Hepatic stellate cell (primary cell): ENCODE results near the gene PTPRN2.
"Not testable (repeated sequence)": the region's sequence is repeated elsewhere in the genome, so short reads cannot be mapped to it uniquely, and the experiment has no call there.

Experiments used
- DNase-seq: peaks from one replicate; pipeline ENCODE4 v3.0.0; 2011; ENCODE audit warnings: low spot score

The PTPRN2 gene

GRCh38 chr7:157714166-157715070 lies 873.2 kb downstream of the PTPRN2 start:
- DNase-seq: no peak

GRCh38 chr7:157713591-157713990 lies 874.0 kb downstream of the PTPRN2 start:
- no peak for DNase-seq

GRCh38 chr7:157712666-157713235 lies 874.9 kb downstream of the PTPRN2 start:
- DNase-seq: no peak

GRCh38 chr7:157711353-157711888 lies 876.2 kb downstream of the PTPRN2 start:
- DNase-seq: no peak

DNA sequence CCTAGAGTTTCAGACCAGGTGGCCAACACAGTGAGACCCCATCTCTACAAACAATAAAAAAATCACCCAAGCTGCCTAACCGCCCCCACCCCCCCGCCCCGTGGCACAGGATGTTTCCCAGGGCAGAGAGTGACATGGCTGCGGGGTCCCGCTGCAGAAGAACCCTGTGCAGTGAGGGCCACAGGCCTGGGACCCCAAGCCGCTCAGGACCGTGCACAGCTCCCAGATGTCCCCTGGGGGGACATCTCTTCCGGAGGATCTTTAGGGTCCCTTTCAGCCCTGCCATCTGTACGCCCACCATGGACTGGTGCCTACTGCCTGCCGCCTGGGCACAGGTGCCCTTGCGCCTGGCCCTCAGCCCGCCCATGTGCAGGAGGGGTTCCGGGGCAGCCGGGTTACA lies 877.2 kb downstream of the PTPRN2 start:
- DNase-seq: no peak

- no peak for DNase-seq
These were observed 877.9 kb downstream of the PTPRN2 start for GRCh38 chr7:157709531-157710251.

DNA sequence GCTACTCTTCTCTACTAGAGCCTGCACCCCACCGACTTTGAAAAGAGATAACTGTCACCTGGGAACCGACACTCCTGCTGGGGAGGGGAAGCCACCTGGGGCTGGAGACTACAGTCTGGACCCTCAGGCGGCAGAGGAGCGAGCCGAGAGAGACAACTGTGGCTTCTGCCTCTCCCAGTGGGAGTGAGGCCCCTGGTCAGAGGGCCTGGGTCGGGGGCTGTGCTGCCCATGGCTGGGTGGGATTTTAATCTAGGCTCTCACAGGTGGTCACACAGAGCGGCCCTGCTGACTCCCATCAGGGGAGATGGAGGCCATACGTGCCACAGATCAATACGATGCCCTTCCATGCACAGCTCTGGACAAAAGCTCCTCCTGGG lies 878.7 kb downstream of the PTPRN2 start:
- DNase-seq: no peak

DNA sequence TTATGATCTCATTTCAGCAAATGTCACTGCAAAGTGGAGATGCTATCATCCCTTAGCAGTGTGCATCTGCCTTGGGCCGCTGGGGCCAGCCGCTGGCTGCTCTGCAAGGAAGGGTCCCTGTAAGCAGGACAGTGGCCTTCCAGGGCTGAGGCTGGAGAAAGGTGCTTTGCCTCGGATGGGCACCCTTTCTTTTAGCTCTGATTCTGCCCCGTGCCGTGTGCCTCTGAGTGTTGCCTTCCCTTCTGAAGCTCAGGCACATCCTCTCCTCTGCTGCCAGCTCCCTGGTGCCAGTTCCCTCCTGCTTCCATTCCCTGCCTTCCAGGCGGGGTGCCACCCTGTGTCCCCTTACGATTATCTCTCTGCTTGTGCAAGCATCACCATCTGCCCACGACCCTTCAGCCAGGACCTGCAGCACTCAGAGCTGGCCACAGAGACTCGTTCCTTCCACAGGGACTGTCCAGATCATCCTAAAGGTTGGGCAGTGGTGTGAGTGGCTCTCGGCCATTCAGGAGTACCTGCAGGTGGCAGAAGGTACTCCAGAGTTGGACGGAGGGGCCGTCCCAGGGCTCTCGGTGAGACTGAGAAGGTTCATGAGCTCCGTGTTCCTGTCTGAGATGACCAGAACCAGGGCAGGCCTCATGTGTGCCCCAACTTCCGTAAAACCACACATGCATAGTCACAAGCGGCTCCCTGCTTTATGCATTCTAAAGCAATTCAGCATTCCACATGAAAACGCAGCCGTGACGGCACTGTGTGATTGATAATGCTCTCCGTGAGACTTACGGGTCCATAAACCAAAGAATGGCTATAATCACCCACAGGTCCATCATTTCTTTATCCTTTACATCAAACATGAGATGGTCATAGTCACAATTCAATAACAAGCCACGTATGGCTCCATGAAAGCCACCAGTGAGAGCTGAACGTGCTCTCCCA lies 879.4 kb downstream of the PTPRN2 start:
- DNase-seq: no peak

DNA sequence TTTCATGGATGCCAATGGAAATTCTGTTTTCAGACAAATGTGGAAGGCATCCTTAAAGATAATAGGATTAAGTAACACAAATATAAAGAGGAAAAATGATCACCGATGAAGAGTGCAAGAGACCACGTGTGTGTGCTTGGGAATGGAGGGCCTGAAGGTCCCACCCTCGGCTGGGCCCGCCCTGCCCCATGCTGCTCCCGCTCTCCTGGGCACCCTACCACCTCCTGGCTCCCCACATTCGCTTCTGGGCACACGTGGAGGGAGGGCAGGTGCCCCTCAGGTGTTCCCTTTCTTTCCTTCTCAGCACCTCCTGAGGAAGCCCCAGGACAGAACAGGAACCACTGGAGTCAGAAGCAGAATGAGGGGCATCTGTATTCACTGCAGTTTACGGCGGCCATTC lies 883.3 kb downstream of the PTPRN2 start:
- no peak for DNase-seq

- no peak for DNase-seq
These were observed 884.0 kb downstream of the PTPRN2 start for GRCh38 chr7:157703534-157704195.

DNA sequence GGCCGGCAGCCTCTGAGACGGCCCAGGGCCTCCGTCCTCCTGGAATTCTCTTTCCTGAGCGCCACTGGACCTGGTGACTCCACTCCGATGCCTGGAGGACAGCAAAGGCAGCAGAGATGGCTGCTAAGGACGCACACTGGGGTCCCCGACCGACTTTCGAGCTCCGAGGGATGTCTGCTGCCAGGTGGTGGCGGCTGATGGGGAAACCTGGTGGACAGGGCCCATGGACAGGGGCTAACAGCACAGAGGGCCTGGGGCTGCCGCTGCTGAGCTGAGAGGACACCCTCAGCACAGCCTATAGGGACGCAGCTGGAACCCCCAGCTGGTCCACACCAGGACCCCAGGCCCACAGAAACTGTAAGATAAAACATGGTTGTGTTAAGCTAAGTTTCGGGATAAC lies 884.5 kb downstream of the PTPRN2 start:
- no peak for DNase-seq

DNA sequence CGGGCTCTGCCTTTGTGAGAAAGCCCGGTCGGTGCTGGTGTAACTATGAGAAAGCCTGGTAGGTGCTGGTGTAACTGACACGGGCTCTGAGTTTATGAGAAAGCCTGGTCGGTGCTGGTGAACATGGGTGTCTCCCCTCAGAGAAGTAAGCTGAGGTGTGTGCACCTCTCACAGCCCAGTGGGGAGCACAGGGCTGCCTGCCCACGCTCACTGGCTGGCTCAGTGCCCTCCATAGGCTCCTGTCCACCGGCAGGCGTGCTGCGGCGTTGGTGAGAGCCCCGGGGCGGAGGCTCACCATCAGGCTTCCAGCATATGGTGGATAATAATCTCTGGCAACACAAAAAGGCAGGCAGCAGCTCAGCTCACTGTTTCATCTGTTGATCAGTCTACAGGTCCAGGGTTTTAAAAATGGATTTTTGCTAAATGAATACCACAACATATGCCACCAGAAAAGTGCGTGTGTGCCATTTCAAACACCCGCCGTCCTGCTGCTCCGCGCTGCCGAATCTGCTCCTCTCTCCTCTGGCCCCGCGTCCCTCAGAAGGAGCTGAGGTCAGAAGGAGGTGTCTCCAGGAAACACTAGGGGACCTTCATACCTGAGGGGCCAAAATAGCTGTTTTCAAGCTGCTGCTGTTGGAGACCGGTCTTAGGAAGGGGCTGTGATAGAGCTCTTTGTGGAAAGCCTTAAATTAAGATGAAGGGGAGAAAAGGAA lies 885.2 kb downstream of the PTPRN2 start:
- DNase-seq: no peak

DNA sequence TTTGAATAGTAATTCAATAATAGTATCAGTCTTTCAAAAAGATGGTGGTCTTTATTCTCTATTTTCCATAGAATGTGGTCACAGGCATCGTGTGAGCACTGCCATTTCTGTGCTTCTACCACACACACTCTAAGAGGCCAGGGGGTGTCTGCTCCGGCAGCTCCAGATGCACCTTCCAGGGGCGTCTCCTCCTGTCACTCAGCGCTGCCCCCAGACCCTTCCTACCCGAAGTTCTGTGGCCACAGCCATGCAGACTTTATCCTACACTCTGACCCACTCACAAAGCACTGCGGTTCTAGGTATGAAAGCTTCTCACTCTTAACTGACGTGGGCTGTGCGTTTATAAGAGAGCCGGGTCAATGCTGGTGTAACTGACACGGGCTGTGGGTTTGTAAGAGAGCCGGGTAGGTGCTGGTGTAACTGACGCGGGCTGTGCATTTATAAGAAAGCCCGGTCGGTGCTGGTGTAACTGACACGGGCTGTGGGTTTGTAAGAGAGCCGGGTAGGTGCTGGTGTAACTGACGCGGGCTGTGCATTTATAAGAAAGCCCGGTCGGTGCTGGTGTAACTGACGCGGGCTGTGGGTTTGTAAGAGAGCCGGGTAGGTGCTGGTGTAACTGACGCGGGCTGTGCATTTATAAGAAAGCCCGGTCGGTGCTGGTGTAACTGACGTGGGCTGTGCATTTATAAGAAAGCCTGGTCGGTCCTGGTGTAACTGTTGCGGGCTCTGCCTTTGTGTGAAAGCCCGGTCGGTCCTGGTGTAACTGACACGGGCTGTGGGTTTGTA lies 886.0 kb downstream of the PTPRN2 start:
- DNase-seq: not testable (repeated sequence)

- DNase-seq: no peak
These were observed 887.2 kb downstream of the PTPRN2 start for GRCh38 chr7:157700231-157701005.

DNA sequence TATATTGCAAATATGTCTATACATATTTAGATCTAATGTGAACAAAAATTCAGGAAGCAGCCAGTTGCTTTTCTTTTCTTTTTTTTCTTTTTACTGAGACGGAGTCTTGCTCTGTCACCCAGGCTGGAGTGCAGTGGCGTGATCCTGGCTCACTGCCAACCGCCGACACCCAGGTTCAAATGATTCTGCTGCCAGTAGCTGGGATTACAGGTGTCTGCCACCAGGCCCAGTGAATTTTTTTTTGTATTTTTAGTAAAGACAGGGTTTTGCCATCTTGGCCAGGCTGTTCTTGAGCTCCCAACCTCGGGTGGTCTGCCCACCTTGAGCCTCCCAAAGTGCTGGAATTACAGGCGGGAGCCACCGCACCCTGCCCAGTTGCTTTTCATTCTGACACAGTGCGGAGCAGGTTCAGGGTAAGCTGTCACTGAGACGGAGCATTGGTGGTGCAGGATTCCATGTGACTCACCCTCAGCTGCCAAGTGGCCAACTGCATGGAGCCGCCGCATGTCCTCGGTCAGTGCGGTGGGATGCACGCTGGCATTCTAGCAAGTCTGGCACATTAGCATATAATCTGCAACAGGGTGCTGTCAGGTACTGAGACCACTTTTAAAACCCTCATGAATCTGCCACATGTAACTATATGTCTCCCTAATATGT lies 888.1 kb downstream of the PTPRN2 start:
- no peak for DNase-seq

DNA sequence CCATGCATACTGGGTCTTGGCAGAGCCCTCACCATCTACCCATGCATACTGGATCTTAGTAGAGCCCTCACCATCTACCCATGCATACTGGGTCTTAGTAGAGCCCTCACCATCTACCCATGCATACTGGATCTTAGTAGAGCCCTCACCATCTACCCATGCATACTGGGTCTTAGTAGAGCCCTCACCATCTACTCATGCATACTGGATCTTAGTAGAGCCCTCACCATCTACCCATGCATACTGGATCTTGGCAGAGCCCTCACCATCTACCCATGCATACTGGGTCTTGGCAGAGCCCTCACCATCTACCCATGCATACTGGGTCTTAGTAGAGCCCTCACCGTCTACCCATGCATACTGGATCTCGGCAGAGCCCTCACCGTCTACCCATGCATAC lies 890.3 kb downstream of the PTPRN2 start:
- DNase-seq: not testable (repeated sequence)

- DNase-seq: not testable (repeated sequence)
These were observed 892.0 kb downstream of the PTPRN2 start for GRCh38 chr7:157695609-157696008.

- DNase-seq: no peak
These were observed 893.3 kb downstream of the PTPRN2 start for GRCh38 chr7:157694376-157694665.
